ENCODE measurements around the gene ZNF426.

DNA sequence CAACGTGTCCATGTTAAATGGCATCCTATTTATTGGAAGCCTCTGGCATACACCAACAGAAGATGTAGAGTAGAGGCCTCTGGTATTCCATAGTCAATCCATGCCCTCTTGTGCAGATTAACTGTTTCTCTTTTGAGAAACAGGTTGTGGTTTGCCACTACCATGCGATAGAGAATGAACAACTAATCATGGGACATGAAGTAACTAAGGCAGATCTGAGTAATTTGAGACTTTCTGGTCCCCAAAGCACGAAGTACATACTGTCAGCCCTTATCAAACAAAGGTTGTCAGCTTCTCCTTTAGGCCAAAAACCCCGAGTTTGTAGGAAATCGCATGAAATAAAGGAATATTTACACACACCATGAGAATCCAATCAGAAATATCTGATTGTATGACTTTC, 42.3 kb upstream of the ZNF426 start:
- TF ChIP-seq, protein P1, sequence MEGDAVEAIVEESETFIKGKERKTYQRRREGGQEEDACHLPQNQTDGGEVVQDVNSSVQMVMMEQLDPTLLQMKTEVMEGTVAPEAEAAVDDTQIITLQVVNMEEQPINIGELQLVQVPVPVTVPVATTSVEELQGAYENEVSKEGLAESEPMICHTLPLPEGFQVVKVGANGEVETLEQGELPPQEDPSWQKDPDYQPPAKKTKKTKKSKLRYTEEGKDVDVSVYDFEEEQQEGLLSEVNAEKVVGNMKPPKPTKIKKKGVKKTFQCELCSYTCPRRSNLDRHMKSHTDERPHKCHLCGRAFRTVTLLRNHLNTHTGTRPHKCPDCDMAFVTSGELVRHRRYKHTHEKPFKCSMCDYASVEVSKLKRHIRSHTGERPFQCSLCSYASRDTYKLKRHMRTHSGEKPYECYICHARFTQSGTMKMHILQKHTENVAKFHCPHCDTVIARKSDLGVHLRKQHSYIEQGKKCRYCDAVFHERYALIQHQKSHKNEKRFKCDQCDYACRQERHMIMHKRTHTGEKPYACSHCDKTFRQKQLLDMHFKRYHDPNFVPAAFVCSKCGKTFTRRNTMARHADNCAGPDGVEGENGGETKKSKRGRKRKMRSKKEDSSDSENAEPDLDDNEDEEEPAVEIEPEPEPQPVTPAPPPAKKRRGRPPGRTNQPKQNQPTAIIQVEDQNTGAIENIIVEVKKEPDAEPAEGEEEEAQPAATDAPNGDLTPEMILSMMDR (IDR thresholded peaks at IDR 0.05) = no peak
- no peak for TF ChIP-seq POLR2A (IDR thresholded peaks at IDR 0.05)

Measured in Peyer's patch (tissue), 4 donors.